HFFc6 (cell line): ENCODE data around the gene PLPP3. TPM values are rescaled to one million over a fixed set of nuclear protein-coding genes. Genes with fewer than 3 reads are reported as not detected.
"Not testable (repeated sequence)": the region's sequence is repeated elsewhere in the genome, so short reads cannot be mapped to it uniquely, and the experiment has no call there.

ENCODE experiments used
- DNase-seq: peaks from one replicate; pipeline ENCODE4 v3.0.0-alpha.2; 2018
- H3K27ac Mint-ChIP-seq: 2 replicates; pipeline ENCODE4 v1.8.0; 2020; ENCODE audit warnings: mild to moderate bottlenecking, mixed read lengths
- H3K27me3 Mint-ChIP-seq: 2 replicates; pipeline ENCODE4 v1.8.0; 2021; ENCODE audit warnings: mild to moderate bottlenecking, moderate library complexity, mixed read lengths; ENCODE audit not compliant: insufficient read depth
- H3K36me3 Mint-ChIP-seq: 2 replicates; pipeline ENCODE4 v1.8.0; 2021; ENCODE audit warnings: low read depth, mixed read lengths
- H3K4me1 Mint-ChIP-seq: 2 replicates; pipeline ENCODE4 v1.8.0; 2020; ENCODE audit warnings: low read depth, mixed read lengths
- H3K4me3 Mint-ChIP-seq: 2 replicates; pipeline ENCODE4 v1.8.0; 2020; ENCODE audit warnings: mild to moderate bottlenecking, moderate library complexity, mixed read lengths
- H3K9me3 Mint-ChIP-seq: 2 replicates; pipeline ENCODE4 v1.8.0; 2020; ENCODE audit warnings: mild to moderate bottlenecking, mixed read lengths
- CTCF ChIP-seq: fragments of 200-600 bp; sonication (generic); IDR thresholded peaks from 2 replicates; pipeline ENCODE4 v1.5.0; 2021; ENCODE audit warnings: antibody characterized with exemption, mild to moderate bottlenecking
- total RNA-seq, 6 experiments: library from RNA; stranded (reverse); fragmentation: NEBNext Ultra II Directional; extraction: Animal tissue kit (Norgen Biotek cat#: 25700); gene quantifications; 2 replicates in 1 of 6; 3 replicates in 5 of 6; pipeline ENCODE4 v1.2.3, GENCODE V29; 2021

The PLPP3 gene
- total RNA-seq, 6 experiments from 2014 or later, result 15.1 to 29.9 (median 24.8) TPM

DNA sequence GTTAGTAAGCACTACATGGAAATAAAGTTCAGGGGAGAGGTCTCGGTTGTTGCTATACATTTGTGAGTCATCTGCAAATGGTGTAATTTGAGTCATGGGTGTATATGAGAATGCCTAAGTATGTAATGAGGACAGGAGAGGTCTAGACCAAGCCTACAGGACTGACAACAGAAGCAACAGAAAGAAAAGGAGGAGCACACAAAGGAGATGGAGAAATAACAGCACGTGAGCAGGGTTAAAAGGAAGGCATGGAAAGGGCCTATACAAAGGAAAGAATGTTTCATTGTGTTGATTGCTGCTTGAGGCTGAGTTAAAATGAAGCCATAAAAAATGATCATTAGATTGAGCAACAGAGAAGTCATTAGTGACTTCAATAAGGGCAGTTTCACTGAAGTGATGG, 37.8 kb upstream of the PLPP3 start:
- Mint-ChIP-seq H3K27me3 (0 out of 2 replicates have a peak, but pooled peaks cover 1% of the 10 kb centered on the region), H3K27ac (no peak overlapping the region), H3K36me3 (no peaks in the 10 kb centered on the region), H3K4me3 (no peak overlapping the region), H3K9me3 (no peaks in the 10 kb centered on the region), H3K4me1 (no peaks in the 10 kb centered on the region)
- DNase-seq, result no peak
- no peak for TF ChIP-seq CTCF

DNA sequence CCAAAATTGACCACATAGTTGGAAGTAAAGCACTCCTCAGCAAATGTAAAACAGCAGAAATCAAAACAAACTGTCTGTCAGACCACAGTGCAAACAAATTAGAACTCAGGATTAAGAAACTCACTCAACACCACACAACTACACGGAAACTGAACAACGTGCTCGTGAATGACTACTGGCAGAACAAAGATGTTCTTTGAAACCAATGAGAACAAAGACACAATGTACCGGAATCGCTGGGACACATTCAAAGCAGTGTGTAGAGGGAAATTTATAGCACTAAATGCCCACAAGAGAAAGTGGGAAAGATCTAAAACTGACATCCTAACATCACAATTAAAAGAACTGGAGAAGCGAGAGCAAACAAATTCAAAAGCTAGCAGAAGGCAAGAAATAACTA, 31.4 kb upstream of the PLPP3 start:
- not testable (repeated sequence) for H3K4me1 Mint-ChIP-seq, H3K27ac Mint-ChIP-seq, H3K4me3 Mint-ChIP-seq, H3K27me3 Mint-ChIP-seq, H3K9me3 Mint-ChIP-seq, H3K36me3 Mint-ChIP-seq, DNase-seq

DNA sequence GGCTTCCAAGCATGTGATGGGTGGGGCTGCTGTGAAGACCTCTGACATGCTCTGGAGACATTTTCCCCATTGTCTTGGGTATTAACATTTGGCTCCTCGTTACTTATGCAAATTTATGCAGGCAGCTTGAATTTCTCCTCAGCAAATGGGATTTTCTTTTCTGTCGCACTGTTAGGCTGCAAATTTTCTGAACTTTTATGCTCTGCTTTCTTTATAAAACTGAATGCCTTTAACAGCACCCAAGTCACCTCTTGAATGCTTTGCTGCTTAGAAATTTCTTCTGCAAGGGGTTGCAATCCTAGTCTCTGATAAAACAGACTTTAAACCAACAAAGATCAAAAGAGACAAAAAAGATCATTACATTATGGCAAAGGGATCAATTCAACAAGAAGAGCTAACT, 30.7 kb upstream of the PLPP3 start:
- H3K4me1 Mint-ChIP-seq, H3K27ac Mint-ChIP-seq, H3K27me3 Mint-ChIP-seq, H3K9me3 Mint-ChIP-seq, H3K4me3 Mint-ChIP-seq, DNase-seq, H3K36me3 Mint-ChIP-seq: not testable (repeated sequence)

GRCh38 chr1:56595397-56596191, 16.2 kb upstream of the PLPP3 start:
- DNase-seq, H3K27me3 Mint-ChIP-seq, H3K4me3 Mint-ChIP-seq, H3K27ac Mint-ChIP-seq, H3K9me3 Mint-ChIP-seq, H3K36me3 Mint-ChIP-seq, H3K4me1 Mint-ChIP-seq: not testable (repeated sequence)

DNA sequence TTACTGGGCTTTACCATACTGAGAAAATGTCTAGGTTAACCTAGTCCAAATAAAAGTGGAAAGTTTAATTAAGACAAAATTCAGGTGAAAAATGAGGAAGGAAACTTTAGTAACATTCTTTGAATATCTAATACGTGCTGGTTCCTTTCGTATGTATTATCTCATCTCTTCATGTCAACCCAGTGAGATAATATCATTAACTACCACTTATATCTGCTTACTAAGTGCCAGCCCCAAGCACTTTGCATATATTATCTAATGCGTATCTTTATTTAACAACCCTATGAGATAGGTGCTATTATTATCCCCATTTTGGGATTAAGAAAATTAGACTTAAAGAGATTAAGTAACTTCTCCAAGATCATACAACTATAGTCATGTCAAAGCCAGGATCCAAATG, 12.5 kb upstream of the PLPP3 start:
- Mint-ChIP-seq H3K9me3 (no peaks in the 10 kb centered on the region; the same call in 1 of the 2 replicates), H3K27me3 (peaks cover 1% of the 10 kb centered on the region)

GRCh38 chr1:56590520-56591011, 11.2 kb upstream of the PLPP3 start:
- Mint-ChIP-seq H3K36me3 (no peaks in the 10 kb centered on the region), H3K9me3 (no peaks in the 10 kb centered on the region; the same call in 1 of the 2 replicates), H3K27me3 (peaks cover 1% of the 10 kb centered on the region), H3K4me1 (peaks cover 7% of the 10 kb centered on the region), H3K4me3 (no peak overlapping the region), H3K27ac (no peak overlapping the region)
- no peak for TF ChIP-seq CTCF
- no peak for DNase-seq

More for the DNA sequence above, 12.5 kb upstream of the PLPP3 start:
- no peak overlapping the region for H3K27ac Mint-ChIP-seq
- no peaks in the 10 kb centered on the region for H3K36me3 Mint-ChIP-seq
- no peak for TF ChIP-seq CTCF
- H3K4me1 Mint-ChIP-seq, result no peaks in the 10 kb centered on the region; the same call in 1 of the 2 replicates
- H3K4me3 Mint-ChIP-seq, result no peak overlapping the region
- no peak for DNase-seq

GRCh38 chr1:56589369-56589768, 10.0 kb upstream of the PLPP3 start:
- Mint-ChIP-seq H3K4me1 (peaks cover 14% of the 10 kb centered on the region), H3K36me3 (no peaks in the 10 kb centered on the region), H3K27ac (no peak overlapping the region), H3K9me3 (no peaks in the 10 kb centered on the region; the same call in 1 of the 2 replicates), H3K27me3 (peaks cover 1% of the 10 kb centered on the region; the same call in 1 of the 2 replicates), H3K4me3 (no peak overlapping the region)
- TF ChIP-seq CTCF, result no peak
- no peak for DNase-seq
